Panc1 (cell line): ENCODE measurements around the gene UBE2J2.

ENCODE experiments used
- CTCF ChIP-seq: fragments of 450-650 bp; IDR thresholded peaks from 2 replicates; pipeline ENCODE4 v1.5.1; 2017; ENCODE audit warnings: mild to moderate bottlenecking
- POLR2AphosphoS5 ChIP-seq: IDR thresholded peaks from 2 replicates; pipeline ENCODE4 v1.6.1; 2012; ENCODE audit warnings: mild to moderate bottlenecking, low read depth, low read length, moderate library complexity
- REST ChIP-seq, 2 experiments: IDR thresholded peaks; 2 replicates each; pipeline ENCODE4 v1.6.1; 2011 to 2012; ENCODE audit warnings: low read depth in 2 of 2, control low read depth in 1 of 2, low read length in 1 of 2, mild to moderate bottlenecking in 1 of 2, moderate library complexity in 1 of 2; ENCODE audit not compliant: insufficient read depth in 1 of 2
- SIN3A ChIP-seq: IDR thresholded peaks from 2 replicates; pipeline ENCODE4 v1.6.1; 2012; ENCODE audit warnings: low read depth, mild to moderate bottlenecking, low read length, moderate library complexity, borderline replicate concordance; ENCODE audit not compliant: insufficient read depth
- TCF7L2 ChIP-seq: IDR thresholded peaks from 2 replicates; pipeline ENCODE4 v1.6.1; 2011; ENCODE audit warnings: mild to moderate bottlenecking, low read depth, low read length, inconsistent platforms

DNA sequence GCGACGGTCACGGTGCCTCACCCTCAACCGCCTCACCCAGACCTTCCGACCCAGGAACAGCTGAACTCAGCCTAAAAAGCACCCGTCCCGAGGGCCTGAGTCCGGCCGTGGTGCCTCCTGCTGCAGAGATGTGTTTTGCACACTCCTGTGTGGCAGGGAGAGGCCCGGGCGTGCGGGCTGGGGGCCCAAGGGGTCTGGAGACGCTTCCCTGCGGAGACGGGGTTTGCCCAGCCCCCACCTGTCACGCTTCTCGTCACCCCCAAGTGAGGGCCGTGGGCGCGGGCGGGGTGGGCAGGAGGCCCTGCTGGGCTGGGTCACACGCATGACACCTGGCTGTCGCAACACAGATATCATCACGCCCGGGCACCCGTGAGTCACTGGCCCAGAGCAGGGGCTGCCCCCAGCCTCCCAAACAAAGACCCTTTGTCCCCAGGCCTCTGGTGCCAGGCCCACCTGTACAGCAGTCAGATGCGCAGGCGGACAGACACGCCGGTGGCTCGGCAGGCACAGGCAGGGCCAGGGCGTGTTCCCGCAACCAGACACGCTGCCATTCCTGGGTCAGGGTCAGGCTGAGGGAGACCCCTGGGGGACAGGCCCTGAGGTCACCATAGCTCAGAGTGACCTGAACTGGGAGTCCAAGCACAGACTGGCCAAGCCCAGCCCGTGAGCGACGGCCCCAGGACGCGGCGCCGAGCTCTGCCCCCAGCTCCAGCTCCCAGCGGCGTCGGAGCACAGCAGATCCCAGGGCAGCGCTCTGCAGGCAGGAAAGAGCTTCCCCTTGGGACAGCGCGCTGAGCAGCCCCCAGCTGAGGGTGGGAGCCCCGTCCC, 35.6 kb downstream of the UBE2J2 start:
- TF ChIP-seq CTCF (no peak), REST (IDR thresholded peaks at IDR 0.05; ENCODE audit: insufficient read depth in 1 of 2, low read depth in 2 of 2, low read length in 1 of 2) (0 out of 4 replicates have a peak, but pooled peaks of 1 of the 2 experiments have one; percentile 18), POLR2AphosphoS5 (no peak; the same call in 1 of the 2 replicates), TCF7L2 (no peak), SIN3A (0 out of 2 replicates have a peak, but pooled peaks have one; percentile 4)
